SW 1271 (cell line): Measurements from ENCODE around the gene RGS6.

Experiments
- DNase-seq, 2 experiments: peaks; one replicate each; lab custom pipeline; 2025; lab: John Stamatoyannopoulos, UW

The RGS6 gene

DNA sequence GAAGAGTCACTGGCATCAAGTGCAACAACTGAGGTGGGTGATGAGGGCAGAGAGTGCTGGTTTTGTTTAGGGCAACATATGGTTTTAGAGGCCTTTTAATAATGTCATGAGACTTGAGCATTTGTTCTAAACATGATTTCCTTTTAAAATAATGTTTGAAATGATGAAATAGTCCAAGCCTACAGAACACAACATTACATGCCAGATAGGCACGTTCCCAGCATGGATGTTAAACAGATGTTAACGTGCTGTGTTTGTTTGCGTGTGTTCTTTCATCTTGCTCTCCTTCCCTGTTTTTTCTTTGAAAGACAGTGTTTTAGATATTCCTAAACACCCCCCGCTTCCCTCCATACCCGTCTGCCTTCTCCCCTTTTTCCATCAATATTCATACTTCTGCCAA lies 82.3 kb downstream of the RGS6 start:
- no peak for DNase-seq

DNA sequence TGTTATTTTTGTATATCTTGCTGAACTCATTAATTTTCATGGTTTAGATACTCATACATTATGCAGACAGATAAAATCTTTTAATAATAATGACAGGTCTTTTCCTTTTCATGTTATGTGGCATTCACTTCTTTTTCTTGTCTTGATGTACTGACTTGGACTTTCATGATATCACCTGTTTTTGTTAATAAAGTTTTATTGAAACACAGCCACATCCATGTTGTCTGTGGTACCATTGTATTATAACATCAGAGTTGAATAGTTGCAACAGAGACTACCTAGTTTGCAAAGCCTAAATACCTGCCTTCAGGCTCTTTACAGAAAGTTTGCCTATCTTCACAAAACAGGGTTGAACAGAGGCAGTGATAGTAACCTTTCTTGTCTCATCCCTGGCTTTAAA lies 85.1 kb downstream of the RGS6 start:
- DNase-seq = no peak

DNA sequence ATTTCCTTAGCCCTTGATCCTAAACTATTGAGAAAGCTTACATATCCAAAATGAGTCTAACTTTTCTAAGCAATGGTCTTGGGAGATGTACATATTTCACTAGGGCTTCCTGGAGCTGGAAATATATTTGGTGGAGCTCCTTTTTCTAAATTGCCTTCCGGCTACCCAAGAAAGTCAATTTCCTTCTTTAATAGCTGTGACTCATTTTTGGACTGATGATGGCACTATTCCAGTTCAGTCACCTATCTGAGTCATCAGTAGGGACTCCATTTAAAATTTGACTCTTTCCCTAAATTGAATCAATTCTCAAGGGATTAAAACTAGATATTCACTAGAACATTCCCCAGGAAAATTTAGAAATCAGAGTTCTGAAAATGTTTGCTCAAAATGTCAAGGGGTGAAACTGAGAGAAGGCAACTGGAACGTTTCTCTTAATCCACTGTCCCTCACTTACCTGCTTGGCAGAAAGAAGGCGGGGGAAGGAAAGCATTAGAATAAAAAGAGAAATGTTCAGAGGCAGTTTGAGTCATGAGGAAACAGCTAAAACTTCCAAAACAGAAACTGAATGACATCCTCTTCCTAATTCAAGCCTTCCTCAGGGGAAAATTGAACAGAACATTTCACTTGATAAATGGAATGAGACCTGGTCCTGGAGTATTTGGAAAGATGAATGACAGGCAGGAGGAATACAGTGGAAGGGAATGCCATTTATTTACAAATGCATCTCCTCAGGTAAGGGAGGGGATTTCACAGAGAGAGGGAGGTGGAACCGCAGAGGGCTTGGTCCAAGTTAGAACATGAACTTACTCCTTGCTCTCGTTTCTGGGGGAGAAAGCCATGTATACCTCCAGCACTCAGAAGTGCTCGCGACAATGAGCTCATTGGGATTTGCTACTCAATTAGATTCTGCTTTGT lies 91.2 kb downstream of the RGS6 start:
- DNase-seq = no peak

DNA sequence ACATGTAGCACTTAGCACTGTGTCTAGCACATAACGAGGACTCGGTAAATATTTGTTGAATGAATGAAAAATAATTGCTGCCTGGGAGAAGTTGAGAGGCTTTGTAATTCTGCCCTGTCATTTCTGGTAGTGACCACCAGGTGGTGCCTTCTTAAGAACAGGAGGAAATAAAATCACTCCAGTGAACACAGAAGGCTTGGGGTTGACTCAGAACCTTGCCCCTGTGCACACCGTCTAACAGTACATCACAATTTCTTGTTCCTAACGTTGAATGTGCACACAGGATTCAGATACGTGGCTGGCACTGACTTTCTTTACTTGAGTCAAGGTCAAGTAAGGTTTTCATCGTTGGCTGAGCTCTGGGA lies 91.8 kb downstream of the RGS6 start:
- DNase-seq = peak; percentile 10 to 60

DNA sequence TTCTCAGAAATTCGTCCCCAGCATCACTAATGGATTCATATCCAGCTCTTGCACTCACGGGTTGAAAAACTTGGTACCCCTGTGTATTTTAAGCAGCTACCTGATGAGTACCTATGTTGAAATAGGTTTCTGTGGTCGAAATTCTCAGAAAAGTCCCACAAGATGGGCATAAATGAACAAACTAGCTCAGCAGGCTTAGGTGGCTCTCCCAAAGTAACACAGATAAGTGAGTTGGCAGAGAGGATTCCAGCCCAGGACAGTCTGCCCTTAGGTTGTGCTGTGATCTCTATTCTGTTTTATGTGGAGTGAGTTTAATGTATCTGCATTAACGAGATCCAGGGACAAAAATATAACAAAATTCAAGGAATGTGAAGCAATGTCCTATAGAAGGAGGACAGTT lies 92.3 kb downstream of the RGS6 start:
- no peak for DNase-seq

DNA sequence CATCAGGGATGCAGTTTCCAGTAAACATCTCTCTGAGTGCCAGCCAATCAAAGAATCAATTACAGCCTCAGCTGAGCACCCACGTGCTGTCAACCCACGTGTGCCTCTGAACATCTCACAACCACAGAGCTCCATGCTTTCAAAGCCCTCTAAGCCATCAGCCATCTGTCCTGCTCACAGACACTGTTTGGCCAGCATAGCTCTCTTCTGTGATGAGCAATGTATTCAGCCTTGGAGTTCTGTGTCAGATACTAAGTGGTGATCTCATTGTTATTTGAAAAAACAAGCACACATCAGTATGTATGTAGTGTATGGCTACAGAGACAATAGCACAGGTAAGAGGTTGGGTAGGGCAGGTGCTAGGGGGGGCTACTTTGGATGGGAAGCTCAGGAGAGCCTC lies 94.3 kb downstream of the RGS6 start:
- no peak for DNase-seq

DNA sequence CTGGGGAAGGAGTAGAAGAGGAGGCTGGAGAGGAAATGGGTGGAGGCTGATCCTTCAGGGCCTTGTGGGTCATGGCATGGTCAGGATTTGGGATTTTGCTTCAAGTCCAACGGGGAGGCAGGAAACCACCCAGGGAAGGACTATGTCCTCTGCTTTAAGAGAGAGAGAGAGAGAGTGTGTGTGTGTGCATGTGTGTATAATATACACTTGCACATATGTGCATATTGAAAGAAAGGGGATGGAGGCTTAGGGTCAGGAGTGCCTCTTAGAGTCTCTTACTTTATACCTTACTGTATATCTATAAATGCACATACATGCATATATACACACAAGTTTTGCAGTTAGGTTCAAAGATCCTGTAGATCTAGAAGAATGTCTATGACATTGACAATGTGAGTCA lies 94.8 kb downstream of the RGS6 start:
- no peak for DNase-seq

DNA sequence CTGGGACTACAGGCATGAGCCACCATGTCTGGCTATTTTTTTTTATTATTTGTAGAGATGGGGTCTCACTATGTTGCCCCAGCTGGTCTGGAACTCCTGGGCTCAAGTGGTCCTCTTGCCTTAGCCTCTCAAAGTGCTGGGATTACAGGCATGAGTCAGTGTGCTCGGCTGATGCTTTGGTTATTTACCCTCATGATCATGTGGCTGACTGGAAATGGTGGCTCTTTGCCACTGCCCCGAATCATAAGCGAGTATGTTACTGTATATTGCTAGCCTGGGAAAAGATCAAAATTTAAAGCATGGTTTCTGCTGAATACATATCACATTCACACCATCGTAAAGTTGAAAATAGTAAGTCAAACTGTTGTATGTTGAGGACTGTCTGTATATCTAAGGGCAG lies 101.1 kb downstream of the RGS6 start:
- DNase-seq = no peak

DNA sequence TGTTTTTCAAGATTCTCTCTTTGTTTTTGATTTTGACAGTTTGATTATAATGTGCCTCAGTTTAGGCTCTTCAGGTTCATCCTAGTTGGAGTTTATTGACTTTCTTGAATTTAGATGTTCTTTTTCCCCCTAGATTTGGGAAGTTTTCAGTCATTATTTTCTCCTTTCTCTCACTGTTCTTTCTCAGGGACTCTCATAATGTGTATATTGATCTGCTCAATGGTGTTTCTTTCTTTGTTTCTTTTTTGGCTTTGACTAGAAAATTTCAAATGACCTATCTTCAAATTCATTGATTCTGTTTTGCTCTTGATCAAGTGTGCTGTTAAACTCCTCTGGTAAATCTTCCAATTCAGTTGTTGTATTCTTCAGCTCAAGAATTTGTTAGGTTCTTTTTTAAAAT lies 108.3 kb downstream of the RGS6 start:
- DNase-seq = no peak

DNA sequence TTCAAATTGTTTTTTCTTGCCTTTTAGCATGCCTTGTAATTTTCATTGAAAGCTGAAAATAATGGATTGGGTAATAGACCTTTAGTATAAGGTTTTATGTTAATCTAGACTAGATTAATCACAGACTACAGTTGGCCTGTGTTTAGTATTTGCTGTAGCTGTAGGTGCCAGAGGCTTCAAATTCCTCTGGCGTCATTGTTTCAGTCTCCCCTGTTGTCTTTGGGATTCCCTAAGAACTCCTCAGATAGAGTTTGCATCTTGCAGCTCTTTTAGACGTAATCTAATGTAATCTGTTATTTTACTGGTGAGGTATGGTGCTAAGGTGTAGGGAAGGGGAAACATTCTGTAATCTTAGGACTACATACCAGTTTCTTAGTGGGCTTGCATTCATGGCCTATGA lies 113.0 kb downstream of the RGS6 start:
- DNase-seq = no peak

DNA sequence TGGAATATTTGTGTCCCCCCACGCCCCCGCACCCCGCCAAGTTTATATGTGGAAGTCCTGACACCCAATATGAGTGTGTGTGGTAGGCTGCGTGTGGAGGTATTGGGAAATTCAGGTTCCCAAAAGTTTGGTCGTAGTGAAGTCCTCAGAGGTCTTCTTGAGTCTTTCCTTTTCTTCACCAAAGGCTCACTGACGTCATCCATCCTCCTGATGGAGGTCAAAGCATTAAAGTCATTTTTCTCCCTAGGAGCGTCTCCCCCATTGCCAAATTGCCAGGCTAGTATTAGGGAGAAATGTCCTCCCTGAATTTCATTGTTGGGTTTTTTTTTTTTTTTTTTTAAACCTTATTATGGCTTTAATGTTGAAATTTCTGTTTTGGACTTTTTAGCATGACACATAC lies 113.7 kb downstream of the RGS6 start:
- DNase-seq = no peak

DNA sequence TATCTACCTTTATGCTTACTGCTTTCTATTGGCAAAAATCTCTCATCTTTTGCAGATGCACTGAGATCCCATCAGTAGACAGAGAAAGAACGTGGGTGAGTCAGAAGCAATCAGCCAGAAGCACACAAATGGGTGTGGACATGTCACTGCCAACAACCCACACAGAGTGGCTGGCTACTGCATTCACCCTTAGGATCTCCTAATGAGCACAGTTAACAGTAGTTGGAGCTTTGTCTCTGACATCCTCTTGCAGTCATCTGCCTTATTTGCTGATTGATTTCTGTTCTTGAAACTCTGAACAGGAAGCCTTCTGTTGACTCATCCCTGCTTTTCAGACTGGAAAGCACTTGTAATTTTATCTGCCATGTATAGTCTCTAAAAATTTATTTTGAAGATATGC lies 117.2 kb downstream of the RGS6 start:
- DNase-seq = no peak

DNA sequence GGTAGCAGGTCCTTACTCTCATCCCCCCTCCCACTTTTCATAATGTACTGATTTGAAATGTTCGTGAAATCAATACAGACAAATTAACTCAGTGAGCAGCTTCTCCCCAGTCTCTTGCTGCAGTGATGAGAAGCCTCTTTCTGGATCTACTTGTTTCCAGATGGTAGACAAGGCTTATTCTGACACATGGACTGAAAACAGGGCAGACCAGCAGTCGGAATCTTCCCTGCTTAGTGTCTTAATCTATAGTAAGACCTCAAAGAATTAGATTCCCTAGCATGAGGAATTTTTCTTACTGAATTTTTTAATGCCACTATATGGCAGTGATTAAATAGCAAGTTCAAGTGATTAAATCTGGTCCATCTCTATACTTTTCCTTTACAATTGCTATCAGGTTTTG lies 120.1 kb downstream of the RGS6 start:
- no peak for DNase-seq

DNA sequence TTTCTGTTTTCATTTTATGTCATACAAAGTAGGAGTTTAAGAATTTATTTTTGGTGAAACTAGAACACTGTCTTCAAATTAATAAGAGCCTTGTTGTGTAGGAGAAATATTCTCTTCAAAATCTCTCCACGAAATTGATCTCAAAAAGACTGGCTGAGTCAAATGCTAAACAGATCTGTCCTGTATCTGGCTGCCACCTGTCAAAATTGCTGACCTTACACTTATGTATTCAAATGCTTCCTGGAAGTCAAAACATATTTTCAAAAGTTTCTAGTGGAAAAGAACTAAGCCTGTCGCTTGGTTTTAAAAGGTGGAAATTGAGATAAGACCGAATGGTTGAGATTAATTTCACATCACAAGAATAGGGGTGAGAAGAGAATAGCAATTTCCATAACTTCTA lies 121.4 kb downstream of the RGS6 start:
- no peak for DNase-seq

DNA sequence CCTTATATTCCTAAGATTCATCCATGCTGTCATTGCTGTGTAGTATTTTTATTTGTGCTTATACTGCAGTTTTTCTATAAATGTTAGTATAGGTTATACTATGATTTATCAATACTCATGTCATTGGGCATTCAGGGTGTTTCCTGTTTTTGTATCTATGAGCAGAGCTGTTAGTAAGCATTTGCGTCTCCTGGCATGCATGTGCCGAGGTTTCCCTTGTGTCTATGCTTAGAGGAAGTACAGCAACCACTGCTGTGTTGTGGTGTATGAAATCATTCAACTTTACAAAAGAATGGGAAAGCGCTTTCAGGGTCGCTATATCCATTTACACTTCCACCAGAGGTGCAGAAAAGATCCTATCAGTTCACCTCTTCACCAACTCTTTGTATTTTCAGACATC lies 122.7 kb downstream of the RGS6 start:
- DNase-seq = no peak

DNA sequence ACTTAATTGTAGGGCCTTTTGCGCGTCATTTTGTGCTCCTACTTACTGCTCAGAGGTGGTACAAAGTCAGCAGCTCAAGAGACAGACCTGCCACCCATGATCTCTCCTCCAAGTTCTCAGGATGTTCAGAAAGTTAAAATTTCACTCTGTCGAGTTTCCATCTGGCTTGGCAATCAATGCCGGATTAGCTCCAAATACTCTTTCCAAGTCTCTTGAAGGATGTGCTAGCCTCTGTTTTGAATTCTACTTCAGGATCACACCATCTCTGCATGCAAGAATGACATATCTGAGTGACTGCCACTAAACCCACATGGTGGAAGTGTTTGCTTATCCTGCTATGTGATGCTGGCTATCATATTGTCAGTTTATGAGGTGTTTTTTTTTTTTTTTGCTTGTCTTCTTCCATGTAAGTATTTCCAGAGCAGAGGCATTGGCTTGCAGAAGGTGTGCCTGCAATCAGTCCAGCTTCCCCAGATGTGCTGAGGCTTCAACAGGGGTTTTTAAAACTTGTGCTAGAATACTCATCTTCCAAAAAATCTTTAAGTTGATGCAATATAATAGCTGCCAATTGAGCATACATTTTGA lies 125.6 kb downstream of the RGS6 start:
- DNase-seq = no peak

DNA sequence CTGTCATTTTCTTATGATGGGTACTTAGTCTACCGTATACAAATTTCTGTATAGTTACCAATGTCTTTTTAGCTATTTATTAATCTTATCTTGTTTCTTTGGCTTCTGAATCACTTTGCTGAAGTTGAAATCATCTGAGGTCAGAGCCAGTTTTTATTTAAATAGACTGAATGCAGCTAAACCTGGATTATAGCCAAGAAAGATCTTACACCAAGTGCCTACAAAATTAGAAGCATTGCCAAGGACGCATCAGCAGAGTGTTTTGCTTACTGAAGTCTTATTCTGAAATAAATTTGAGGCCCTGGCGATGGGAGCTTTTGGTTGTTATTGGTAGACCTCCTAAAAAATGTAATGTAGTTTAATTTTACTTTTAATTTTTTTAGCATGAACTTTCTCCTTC lies 128.2 kb downstream of the RGS6 start:
- no peak for DNase-seq

DNA sequence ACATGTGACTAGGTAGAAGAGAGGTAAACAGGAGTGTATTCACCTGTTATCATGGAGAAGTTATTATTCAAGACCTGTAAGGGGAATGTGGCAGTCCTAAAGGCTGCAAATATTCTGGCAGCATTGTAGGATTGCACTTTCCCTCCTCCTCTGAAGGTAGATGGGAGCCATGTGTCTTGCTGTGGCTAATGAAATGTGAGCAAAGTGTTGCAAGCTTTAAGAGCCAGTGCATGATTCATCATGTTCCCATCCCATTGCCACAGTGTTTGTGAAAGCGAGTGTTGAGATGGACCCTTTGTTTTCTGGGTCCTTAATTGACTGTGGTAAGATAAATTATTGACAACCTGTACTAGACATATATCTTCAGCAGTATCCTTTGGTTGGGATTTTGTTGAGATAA lies 128.7 kb downstream of the RGS6 start:
- DNase-seq = no peak

DNA sequence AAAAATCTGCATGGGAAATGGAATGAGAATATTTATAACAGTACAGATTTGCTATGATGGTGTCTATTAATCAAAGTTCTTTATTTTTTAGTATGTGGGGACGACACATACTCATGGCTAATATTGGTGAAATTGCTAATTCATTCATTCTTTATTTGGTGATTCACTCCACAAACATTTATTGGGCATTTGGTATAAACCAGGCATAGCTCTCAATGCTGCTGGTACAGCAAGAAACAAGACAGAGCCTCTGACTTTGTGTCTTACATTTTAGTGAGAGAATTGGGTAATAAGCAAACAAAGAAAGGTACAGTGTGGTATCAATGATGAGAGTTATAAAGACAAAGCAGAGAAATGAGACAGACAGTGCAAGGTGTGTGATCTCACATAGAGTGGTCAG lies 129.5 kb downstream of the RGS6 start:
- no peak for DNase-seq

DNA sequence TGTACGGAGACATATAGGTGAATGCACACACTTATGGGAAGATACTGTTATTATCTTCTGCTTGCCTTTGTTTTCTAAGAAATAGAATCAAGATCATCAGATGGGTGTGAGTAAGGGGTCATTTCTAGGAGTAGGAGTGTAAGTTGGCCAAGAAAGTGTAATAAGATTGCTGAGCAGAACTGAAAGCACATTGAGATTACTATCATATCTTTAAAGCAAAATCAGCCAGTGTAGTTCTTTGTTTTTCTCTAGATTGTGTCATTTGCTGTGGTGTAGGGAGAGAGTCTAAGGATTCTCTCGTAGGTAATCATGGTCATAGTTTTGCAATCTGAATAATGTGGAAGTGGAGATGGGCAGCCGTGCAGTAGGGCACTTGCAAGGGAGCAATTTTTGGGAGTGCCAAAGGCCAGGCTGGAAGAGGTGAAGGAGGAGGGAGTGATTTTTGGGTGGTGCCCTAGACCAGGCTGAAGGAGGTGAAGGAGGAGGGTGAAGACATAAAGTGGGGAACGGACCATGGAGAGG lies 131.6 kb downstream of the RGS6 start:
- no peak for DNase-seq

DNA sequence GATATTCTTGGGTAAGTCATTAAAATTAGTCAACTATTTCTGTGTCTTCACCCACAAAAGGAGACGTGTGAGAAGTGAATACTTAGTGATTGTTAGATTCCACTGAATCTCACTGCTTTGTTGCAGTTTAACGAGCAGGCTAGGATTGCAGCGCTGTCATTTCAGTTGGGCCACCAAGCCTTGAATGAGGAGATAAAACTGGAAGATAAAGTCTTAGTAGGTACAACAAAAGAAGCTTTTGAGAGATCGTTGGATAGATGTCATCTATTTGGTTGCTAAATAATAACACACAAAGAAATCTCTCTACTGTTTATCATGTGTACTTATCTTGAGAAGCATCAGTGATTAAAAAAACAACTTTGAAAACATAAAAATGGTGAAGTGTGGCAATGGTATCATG lies 132.3 kb downstream of the RGS6 start:
- DNase-seq = no peak

DNA sequence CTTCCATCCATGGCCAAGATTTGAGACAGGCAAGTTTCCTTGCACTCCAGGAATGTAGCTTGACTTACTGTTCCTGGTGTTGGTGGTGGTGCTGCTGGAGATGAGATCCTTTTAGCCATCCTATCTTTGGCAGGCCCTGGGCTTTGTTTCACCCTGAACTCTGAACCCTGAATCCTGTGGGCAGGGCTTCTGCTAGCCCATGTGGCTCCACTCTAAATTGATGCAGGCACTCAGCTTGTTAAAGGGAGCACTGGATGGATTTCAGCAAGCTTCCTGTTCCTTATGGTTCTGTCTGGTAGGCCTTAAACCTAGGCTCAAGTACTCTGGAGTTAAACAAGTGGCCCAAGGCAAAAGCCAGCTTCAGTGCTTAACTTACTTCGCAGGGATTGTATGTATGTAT lies 138.2 kb downstream of the RGS6 start:
- no peak for DNase-seq

DNA sequence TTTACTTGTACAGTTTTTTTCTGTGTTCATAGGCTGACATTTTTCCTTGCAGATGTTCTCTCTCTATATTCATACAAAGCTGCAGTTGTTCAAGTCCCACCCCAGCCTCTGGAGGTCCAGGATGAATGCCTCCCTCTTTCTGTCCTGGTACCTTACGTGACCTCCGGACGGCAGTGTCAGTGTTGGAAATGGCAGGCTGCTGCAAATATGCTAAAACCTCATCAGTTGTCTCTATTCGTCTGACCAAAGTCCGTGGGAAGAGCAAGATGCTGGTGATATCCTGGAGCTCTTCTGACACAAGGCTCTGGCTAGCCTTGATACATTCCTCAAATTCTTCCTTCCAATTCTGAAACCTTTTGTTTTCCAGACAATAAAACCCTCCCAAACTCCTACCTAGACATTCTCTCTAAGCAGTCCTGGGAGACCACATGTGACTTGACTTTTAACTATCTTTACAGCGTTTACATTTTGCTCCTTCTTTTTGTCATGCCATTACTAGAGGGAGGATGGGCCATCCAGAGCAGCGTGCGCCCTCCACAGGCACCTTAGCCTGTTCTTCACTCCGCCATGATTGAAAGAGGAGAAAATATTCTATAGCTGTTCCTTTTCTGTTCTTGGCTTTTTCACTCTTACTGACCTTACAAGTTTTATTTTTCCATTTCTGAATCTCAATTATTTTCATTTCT lies 143.6 kb downstream of the RGS6 start:
- no peak for DNase-seq
